ENCODE results near the gene GALNT6. TPM values are rescaled to one million over a fixed set of nuclear protein-coding genes. Genes with fewer than 3 reads are reported as not detected.

The GALNT6 gene
- total and polyA plus RNA-seq, 10 donors, result 5.8 to 29.4 (median 18.2) TPM

DNA sequence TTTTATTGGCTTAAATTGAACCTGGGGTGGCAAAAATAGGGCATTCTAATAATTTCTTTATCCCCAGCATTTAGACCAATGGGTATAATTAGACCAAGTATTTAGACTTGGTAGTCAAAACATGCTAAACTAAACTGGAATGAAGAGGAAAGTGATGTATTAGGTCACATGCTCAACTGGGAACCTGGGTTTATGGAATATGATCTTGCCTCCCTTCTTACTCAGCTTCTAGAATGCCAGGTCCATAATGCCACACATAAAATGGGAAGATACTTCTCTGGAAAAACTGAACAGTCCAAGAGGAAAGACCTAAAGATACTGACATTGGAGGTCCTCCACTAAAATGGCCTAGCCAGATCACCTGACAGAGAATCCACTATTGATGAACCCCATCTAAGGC, 61.0 kb downstream of the GALNT6 start:
- H3K27ac ChIP-seq, result peak overlapping the region in 4 of 8 donors; percentile 49 to 99 (median 96)
- H3K9me3 ChIP-seq, result no peaks in the 10 kb centered on the region
- peak overlapping the region in 1 of 8 donors; percentile 41 for H3K4me3 ChIP-seq
- TF ChIP-seq POLR2AphosphoS5 (IDR thresholded peaks at IDR 0.05) (no peak), CTCF (IDR thresholded peaks at IDR 0.05 in 8 of 11, conservative IDR thresholded peaks at IDR 0.05 in 3 of 11) (no peak), POLR2A (IDR thresholded peaks at IDR 0.05) (no peak)
- no peak for DNase-seq
- H3K4me1 ChIP-seq, result peaks cover 22 to 59% (median 50%) of the 10 kb centered on the region in 6 donors
- H3K36me3 ChIP-seq, result no peaks in the 10 kb centered on the region
- intact Hi-C loops (cut with DNase I; ENCODE audit: low total_unique reads), result no loop called here
- H3K27me3 ChIP-seq (replicated peaks in 1 of 7), result no peaks in the 10 kb centered on the region

- Histone ChIP-seq H3K27me3 (replicated peaks in 1 of 7) (no peaks in the 10 kb centered on the region), H3K9me3 (no peaks in the 10 kb centered on the region), H3K4me3 (peak overlapping the region in 1 of 8 donors; percentile 41), H3K4me1 (peaks cover 24 to 59% (median 54%) of the 10 kb centered on the region in 6 donors), H3K27ac (peak overlapping the region in 6 of 8 donors; percentile 2 to 99 (median 75)), H3K36me3 (no peaks in the 10 kb centered on the region)
- intact Hi-C loops (cut with DNase I; ENCODE audit: low total_unique reads), result no loop called here
- WGBS, 5 donors, result 31 to 60% (median 41%) methylated on average over 5 of the region's 5 CpGs
- DNase-seq, result peak; percentile 54
- TF ChIP-seq POLR2A (IDR thresholded peaks at IDR 0.05) (no peak), POLR2AphosphoS5 (IDR thresholded peaks at IDR 0.05) (no peak), CTCF (IDR thresholded peaks at IDR 0.05 in 8 of 11, conservative IDR thresholded peaks at IDR 0.05 in 3 of 11) (no peak)
Observed at GRCh38 chr12:51329742-51330141, 61.5 kb downstream of the GALNT6 start.

GRCh38 chr12:51328587-51328986, 62.6 kb downstream of the GALNT6 start:
- peaks cover 25 to 68% (median 63%) of the 10 kb centered on the region in 6 donors for H3K4me1 ChIP-seq
- H3K4me3 ChIP-seq, result no peak overlapping the region
- H3K9me3 ChIP-seq, result no peaks in the 10 kb centered on the region
- WGBS, 5 donors, result 78 to 95% (median 88%) methylated on average over 4 of the region's 4 CpGs
- no peak for DNase-seq
- peak overlapping the region in 5 of 8 donors; percentile 2 to 99 (median 93) for H3K27ac ChIP-seq
- no peaks in the 10 kb centered on the region for H3K36me3 ChIP-seq
- H3K27me3 ChIP-seq (replicated peaks in 1 of 7), result no peaks in the 10 kb centered on the region
- intact Hi-C loops (cut with DNase I; ENCODE audit: low total_unique reads), result no loop called here
- TF ChIP-seq CTCF (IDR thresholded peaks at IDR 0.05 in 8 of 11, conservative IDR thresholded peaks at IDR 0.05 in 3 of 11) (no peak), POLR2A (IDR thresholded peaks at IDR 0.05) (no peak), POLR2AphosphoS5 (IDR thresholded peaks at IDR 0.05) (no peak)

- 24 to 39% (median 34%) methylated on average over 7 of the region's 7 CpGs for WGBS, 5 donors
- no peaks in the 10 kb centered on the region for H3K27me3 ChIP-seq (replicated peaks in 1 of 7)
- peak overlapping the region; percentile 54 to 99 (median 94) for H3K27ac ChIP-seq
- H3K9me3 ChIP-seq, result no peaks in the 10 kb centered on the region
- intact Hi-C loops (cut with DNase I; ENCODE audit: low total_unique reads), result no loop called here
- H3K4me3 ChIP-seq, result peak overlapping the region in 1 of 8 donors; percentile 20
- peak in 1 of 3 donors; percentile 77 for TF ChIP-seq POLR2AphosphoS5 (IDR thresholded peaks at IDR 0.05)
- TF ChIP-seq POLR2A (IDR thresholded peaks at IDR 0.05), result no peak
- no peak for TF ChIP-seq CTCF (IDR thresholded peaks at IDR 0.05 in 8 of 11, conservative IDR thresholded peaks at IDR 0.05 in 3 of 11)
- no peak for DNase-seq
- H3K4me1 ChIP-seq, result peaks cover 29 to 85% (median 69%) of the 10 kb centered on the region in 6 donors
- H3K36me3 ChIP-seq, result no peaks in the 10 kb centered on the region
Observed at GRCh38 chr12:51326698-51327439, 64.3 kb downstream of the GALNT6 start.
